ENCODE measurements around the gene DNASE2.
"Not testable (repeated sequence)": the region's sequence is repeated elsewhere in the genome, so short reads cannot be mapped to it uniquely, and the experiment has no call there.

The DNASE2 gene

GRCh38 chr19:12881172-12881808 lies at the start of gene DNASE2:
DNASE2 (minus strand) TSS chr19:12881449; CDS start chr19:12881375, 74 bp downstream.
- no peak for FAIRE-seq

DNA sequence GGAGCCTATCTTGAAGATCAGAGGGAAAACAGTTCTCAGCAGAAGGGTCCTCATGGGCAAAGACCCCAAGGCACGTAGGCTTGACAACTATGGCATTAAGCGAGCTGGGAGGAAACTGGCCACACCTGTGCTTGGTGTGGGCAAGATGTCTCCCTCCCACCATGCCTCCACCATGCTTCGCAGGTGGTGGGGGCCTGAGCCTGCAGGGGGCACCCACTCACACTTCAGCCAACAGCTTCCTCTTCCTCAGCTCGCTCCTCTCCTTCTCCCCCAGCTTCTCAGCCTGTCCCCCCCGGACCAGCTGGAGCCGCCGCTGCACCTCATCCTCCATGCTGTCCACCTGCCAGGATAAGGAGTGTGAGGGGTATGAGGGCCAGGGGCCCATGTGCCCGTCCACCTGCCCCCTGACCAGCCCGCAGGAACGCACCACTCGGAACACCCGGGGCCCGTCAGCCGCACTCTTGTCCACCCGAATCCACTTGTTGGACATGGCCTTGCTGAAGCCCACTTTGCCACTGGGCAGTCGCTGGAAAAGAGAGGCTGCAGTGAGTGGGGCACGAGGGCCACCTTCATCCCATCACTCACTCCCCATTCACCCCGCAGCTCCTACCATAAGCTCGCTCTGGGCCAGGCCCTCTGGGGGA lies 48.9 kb upstream of the DNASE2 start:
- no peak for FAIRE-seq

- no peak for FAIRE-seq
These were observed 43.5 kb upstream of the DNASE2 start for GRCh38 chr19:12924621-12925310.

GRCh38 chr19:12922959-12923358 lies 41.7 kb upstream of the DNASE2 start:
- no peak for FAIRE-seq

- FAIRE-seq: no peak
These were observed 39.8 kb upstream of the DNASE2 start for GRCh38 chr19:12921047-12921446.

DNA sequence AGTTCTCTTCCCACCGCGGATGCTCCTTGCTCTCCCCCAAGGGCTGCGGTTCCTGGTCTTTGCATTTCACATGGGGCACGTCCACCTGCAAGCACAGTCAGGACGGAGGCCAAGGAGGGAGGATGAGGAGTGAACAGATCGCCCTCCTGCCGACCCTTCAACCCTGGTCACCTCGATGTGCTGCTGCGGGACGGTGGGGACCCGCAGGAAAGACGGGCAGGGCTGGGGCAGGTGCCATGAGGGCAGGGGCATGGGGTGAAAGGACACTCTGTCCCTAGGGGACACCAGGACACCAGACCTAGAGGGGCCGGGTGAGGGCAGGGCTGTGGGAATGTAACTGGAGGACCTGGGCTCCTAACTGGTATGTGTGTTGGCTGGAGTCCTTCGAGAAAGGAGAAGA lies 37.0 kb upstream of the DNASE2 start:
- no peak for FAIRE-seq

DNA sequence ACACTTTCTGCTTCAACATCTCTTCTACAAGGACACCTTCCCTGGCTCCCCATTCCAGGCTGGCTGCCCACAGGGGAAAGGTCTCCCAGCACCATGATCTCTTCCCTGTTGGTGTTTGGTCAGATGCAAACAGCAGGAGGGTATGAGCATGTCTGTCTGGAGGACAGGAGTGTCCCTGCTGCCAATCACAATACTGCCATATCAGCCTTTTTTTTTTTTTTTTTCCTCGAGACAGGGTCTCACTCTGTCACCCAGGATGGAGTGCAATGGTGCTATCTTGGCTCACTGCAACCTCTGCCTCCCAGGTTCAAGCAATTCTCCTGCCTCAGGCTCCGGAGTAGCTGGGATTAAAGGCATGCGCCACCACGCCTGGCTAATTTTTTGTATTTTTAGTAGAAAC lies 34.6 kb upstream of the DNASE2 start:
- not testable (repeated sequence) for FAIRE-seq

- FAIRE-seq: no peak
These were observed 32.8 kb upstream of the DNASE2 start for GRCh38 chr19:12913851-12914690.

- no peak for FAIRE-seq
These were observed 31.8 kb upstream of the DNASE2 start for GRCh38 chr19:12913011-12913561.

DNA sequence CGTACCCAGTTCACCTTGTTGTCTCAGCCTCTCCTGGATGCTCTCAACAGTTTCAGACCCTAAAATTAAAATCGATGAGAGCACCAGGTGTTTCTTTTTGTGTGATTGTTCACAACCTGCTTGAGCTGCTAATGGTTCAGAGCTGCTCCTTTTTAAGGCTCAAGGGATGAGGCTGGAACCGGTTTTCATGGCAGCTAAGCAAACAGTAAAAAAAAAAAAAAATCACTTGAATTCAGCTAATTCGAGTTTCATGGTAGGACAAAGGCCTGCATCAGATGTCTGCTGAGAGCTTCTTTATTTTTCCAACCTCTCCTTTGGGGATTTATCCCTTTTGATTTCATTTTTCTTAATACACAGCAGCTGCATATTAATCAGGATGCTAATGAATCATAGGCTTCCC lies 31.3 kb upstream of the DNASE2 start:
- no peak for FAIRE-seq

GRCh38 chr19:12907166-12907565 lies 25.9 kb upstream of the DNASE2 start:
- no peak for FAIRE-seq

GRCh38 chr19:12899891-12900518 lies 18.8 kb upstream of the DNASE2 start:
- FAIRE-seq: no peak

- FAIRE-seq: no peak
These were observed 15.2 kb upstream of the DNASE2 start for GRCh38 chr19:12896460-12896859.

DNA sequence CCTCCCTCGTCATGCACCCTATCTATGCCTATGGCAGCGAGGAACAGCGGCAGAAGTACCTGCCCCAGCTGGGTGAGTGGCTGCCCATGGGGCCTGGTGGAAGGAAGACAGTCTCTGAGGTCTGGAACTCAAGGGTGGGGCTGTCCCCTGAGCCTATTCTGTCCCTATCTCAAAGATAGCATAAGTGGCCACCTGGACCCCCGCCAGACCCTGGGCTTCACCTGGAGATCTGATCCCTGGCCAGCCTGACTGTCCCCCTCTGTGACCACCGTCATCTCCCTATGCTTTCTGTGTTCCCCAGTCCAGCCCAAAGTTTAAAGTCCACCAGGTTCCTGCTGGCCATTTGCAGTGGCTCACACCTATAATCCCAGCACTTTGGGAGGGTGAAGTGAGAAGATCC lies 12.3 kb upstream of the DNASE2 start:
- no peak for FAIRE-seq

GRCh38 chr19:12891553-12892021 lies 10.3 kb upstream of the DNASE2 start:
- FAIRE-seq: no peak

DNA sequence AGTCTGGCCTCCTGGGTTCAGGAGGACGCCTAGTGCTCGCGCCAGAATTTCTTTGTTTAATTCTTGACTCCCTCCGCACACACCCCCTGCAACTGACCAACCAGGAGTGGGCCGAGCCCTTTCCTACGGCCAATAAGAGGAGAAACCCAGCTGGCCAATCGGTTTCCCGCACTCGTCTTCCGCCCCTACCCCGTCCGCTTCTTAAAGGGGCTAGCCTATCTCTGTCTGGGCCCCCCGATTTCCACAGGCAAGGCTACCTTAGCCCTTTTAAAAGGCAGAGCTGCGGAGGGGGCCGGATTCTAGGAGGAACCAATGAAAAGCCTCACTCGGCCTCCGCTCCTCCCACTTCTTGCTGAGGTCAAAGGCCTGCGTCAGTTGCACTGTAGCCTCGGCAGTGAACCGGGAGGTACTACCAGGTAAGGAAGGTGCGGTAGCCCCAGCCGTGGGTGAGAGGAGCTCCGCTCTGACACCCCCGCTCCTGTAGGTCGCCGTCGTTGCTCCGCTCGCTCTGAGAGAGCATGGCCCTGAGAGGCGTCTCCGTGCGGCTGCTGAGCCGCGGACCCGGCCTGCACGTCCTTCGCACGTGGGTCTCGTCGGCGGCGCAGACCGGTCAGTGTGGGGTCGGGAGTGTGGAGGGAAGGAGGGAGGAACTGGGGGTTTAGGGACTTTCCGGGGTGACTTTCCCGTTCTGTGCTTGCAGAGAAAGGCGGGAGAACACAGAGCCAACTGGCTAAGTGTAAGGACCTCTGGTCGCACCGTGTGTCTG lies 9.7 kb upstream of the DNASE2 start, which contains the start of gene GCDH:
TSS of gene GCDH (plus strand) at position 374 of the 766 bp plus-strand sequence. CDS start at position 519, 145 bp downstream.
- peak; percentile 97 for FAIRE-seq

- FAIRE-seq: not testable (repeated sequence)
These were observed 9.1 kb upstream of the DNASE2 start for GRCh38 chr19:12890299-12890786.

- FAIRE-seq: no peak
These were observed 6.9 kb upstream of the DNASE2 start for GRCh38 chr19:12888006-12888603.

- no peak for FAIRE-seq
These were observed 5.9 kb upstream of the DNASE2 start, which contains the start of gene KLF1 for GRCh38 chr19:12886969-12887747. KLF1 (minus strand) TSS chr19:12887201; CDS start chr19:12887140, 61 bp downstream.

- no peak for FAIRE-seq
These were observed 5.4 kb upstream of the DNASE2 start for GRCh38 chr19:12886651-12886968.
